CD14-positive monocyte (primary cell): ENCODE measurements around the gene ZNF778. TPM values are rescaled to one million over a fixed set of nuclear protein-coding genes. Genes with fewer than 3 reads are reported as not detected.
"Not testable (repeated sequence)": the region's sequence is repeated elsewhere in the genome, so short reads cannot be mapped to it uniquely, and the experiment has no call there.

Source experiments
- DNase-seq, 3 donors: peaks; one replicate each; pipeline ENCODE4 v3.0.0-alpha.2; 2011 to 2022
- H2AFZ ChIP-seq: 2 replicates; pipeline ENCODE4 v1.6.0; 2012; ENCODE audit warnings: mild to moderate bottlenecking, low read depth, low read length, inconsistent platforms; ENCODE audit not compliant: insufficient read depth, poor library complexity, severe bottlenecking
- H3K27ac ChIP-seq, 2 donors: 1 replicate in 1 of 2; 2 replicates in 1 of 2; pipeline ENCODE4 v1.5.1; 2012 to 2013; ENCODE audit warnings: low read length in 2 of 2, control low read depth in 1 of 2, inconsistent platforms in 1 of 2, low read depth in 1 of 2, mild to moderate bottlenecking in 1 of 2
- H3K27me3 ChIP-seq, 2 donors: one replicate each; pipeline versions ENCODE4 v1.6.0 to v1.6.1; 2011 to 2013; ENCODE audit warnings: low read length in 2 of 2; ENCODE audit not compliant: control insufficient read depth in 2 of 2, insufficient read depth in 2 of 2
- H3K36me3 ChIP-seq, 2 donors: replicated peaks in 1 of 2; 1 replicate in 1 of 2; 2 replicates in 1 of 2; pipeline versions ENCODE4 v1.5.1 to v1.6.1; 2012 to 2013; ENCODE audit warnings: low read length in 2 of 2, control low read depth in 1 of 2, inconsistent platforms in 1 of 2, mild to moderate bottlenecking in 1 of 2; ENCODE audit not compliant: insufficient read depth in 2 of 2, control insufficient read depth in 1 of 2
- H3K4me1 ChIP-seq, 2 donors: 1 replicate in 1 of 2; 2 replicates in 1 of 2; pipeline versions ENCODE4 v1.5.1 to v1.6.1; 2012 to 2013; ENCODE audit warnings: low read length in 2 of 2, control low read depth in 1 of 2, inconsistent platforms in 1 of 2, mild to moderate bottlenecking in 1 of 2, moderate library complexity in 1 of 2; ENCODE audit not compliant: insufficient read depth in 2 of 2, control insufficient read depth in 1 of 2
- H3K4me2 ChIP-seq: replicated peaks from 2 replicates; pipeline ENCODE3; 2012; ENCODE audit warnings: low read length, moderate library complexity, mild to moderate bottlenecking; ENCODE audit not compliant: poor library complexity, severe bottlenecking; ENCODE audit errors: extremely low read depth
- H3K4me3 ChIP-seq, 3 experiments: fragments of 200-600 bp in 1 of 3; sonication (generic) in 1 of 3; replicated peaks in 1 of 3; 1 replicate in 2 of 3; 2 replicates in 1 of 3; pipeline ENCODE4 v1.5.1; 2011 to 2013; ENCODE audit warnings: low read length in 3 of 3, mild to moderate bottlenecking in 3 of 3, control low read depth in 2 of 3, low read depth in 2 of 3, inconsistent platforms in 1 of 3, moderate library complexity in 1 of 3
- H3K79me2 ChIP-seq: 2 replicates; pipeline ENCODE4 v1.6.0; 2012; ENCODE audit warnings: mild to moderate bottlenecking, control low read depth, inconsistent platforms, low read length, moderate library complexity; ENCODE audit not compliant: insufficient read depth
- H3K9ac ChIP-seq: 2 replicates; pipeline ENCODE4 v1.6.0; 2017; ENCODE audit warnings: low read length, mild to moderate bottlenecking; ENCODE audit not compliant: insufficient read depth, poor library complexity, severe bottlenecking
- H3K9me3 ChIP-seq, 2 donors: replicated peaks in 1 of 2; 1 replicate in 1 of 2; 2 replicates in 1 of 2; pipeline versions ENCODE4 v1.5.1 to v1.6.1; 2012 to 2013; ENCODE audit warnings: low read length in 2 of 2, control low read depth in 1 of 2; ENCODE audit not compliant: control insufficient read depth in 1 of 2, insufficient read depth in 1 of 2
- H4K20me1 ChIP-seq: 2 replicates; pipeline ENCODE4 v1.6.0; 2012; ENCODE audit warnings: mild to moderate bottlenecking, low read length, control low read depth, moderate library complexity; ENCODE audit not compliant: insufficient read depth
- H3K27ac Mint-ChIP-seq, 7 donors: one replicate each; pipeline ENCODE4 v1.8.0; 2020; ENCODE audit warnings: mild to moderate bottlenecking in 7 of 7, mixed read lengths in 7 of 7, moderate library complexity in 6 of 7, inconsistent platforms in 2 of 7
- H3K27me3 Mint-ChIP-seq, 3 donors: one replicate each; pipeline ENCODE4 v1.8.0; 2021 to 2022; ENCODE audit warnings: low read depth in 3 of 3, mild to moderate bottlenecking in 3 of 3, mixed read lengths in 3 of 3, moderate library complexity in 3 of 3, inconsistent platforms in 1 of 3
- H3K36me3 Mint-ChIP-seq, 2 donors: one replicate each; pipeline ENCODE4 v1.8.0; 2020; ENCODE audit warnings: mixed read lengths in 2 of 2, inconsistent platforms in 1 of 2, mild to moderate bottlenecking in 1 of 2
- H3K4me1 Mint-ChIP-seq: one replicate; pipeline ENCODE4 v1.8.0; 2020; ENCODE audit warnings: mild to moderate bottlenecking, mixed read lengths
- H3K4me3 Mint-ChIP-seq, 2 donors: one replicate each; pipeline ENCODE4 v1.8.0; 2020; ENCODE audit warnings: mild to moderate bottlenecking in 2 of 2, mixed read lengths in 2 of 2, moderate library complexity in 1 of 2
- H3K9me3 Mint-ChIP-seq, 7 donors: one replicate each; pipeline ENCODE4 v1.8.0; 2020 to 2022; ENCODE audit warnings: mixed read lengths in 7 of 7, mild to moderate bottlenecking in 6 of 7, moderate library complexity in 6 of 7, inconsistent platforms in 2 of 7
- WGBS: methylation state at CpG from one replicate; pipeline ENCODE4 v1.1.5; 2013; ENCODE audit warnings: missing lambda C conversion rate; ENCODE audit not compliant: insufficient coverage; 5-methylcytosine and 5-hydroxymethylcytosine counted together
- intact Hi-C, 2 donors: fragments of 100-400 bp; cut with micrococcal nuclease; formaldehyde crosslinking; loops; one replicate each; pipeline versions ENCODE4 v1.15.0 to v1.15.1; 2023
- polyA plus RNA-seq, 3 donors: library from polyadenylated mRNA; depleted of rRNA in 1 of 3; unstranded in 2 of 3; stranded (reverse) in 1 of 3; fragments of 300-500 nt in 2 of 3; fragments of >200 nt in 1 of 3; fragmentation: Illumina TruSeq in 2 of 3; gene quantifications; 1 replicate in 2 of 3; 2 replicates in 1 of 3; pipeline ENCODE4 v1.2.3, GENCODE V29; 2012 to 2021
- TF ChIP-seq, protein P1 (sequence below): fragments of 200-600 bp; IDR thresholded peaks from one replicate; pipeline ENCODE4 v1.8.0; 2022; ENCODE audit warnings: antibody characterized with exemption, mild to moderate bottlenecking

The ZNF778 gene
- polyA plus RNA-seq, 3 donors = 0.51 to 9.0 (median 0.60) TPM

- peaks cover 22 to 36% of the 10 kb centered on the region in 2 donors for H3K4me1 ChIP-seq
- TF ChIP-seq, protein P1, sequence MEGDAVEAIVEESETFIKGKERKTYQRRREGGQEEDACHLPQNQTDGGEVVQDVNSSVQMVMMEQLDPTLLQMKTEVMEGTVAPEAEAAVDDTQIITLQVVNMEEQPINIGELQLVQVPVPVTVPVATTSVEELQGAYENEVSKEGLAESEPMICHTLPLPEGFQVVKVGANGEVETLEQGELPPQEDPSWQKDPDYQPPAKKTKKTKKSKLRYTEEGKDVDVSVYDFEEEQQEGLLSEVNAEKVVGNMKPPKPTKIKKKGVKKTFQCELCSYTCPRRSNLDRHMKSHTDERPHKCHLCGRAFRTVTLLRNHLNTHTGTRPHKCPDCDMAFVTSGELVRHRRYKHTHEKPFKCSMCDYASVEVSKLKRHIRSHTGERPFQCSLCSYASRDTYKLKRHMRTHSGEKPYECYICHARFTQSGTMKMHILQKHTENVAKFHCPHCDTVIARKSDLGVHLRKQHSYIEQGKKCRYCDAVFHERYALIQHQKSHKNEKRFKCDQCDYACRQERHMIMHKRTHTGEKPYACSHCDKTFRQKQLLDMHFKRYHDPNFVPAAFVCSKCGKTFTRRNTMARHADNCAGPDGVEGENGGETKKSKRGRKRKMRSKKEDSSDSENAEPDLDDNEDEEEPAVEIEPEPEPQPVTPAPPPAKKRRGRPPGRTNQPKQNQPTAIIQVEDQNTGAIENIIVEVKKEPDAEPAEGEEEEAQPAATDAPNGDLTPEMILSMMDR = no peak
- H3K27ac ChIP-seq = no peak overlapping the region
- intact Hi-C loops = no loop called here
- peaks cover 7 to 8% of the 10 kb centered on the region in 2 donors for H3K9me3 ChIP-seq
- no peaks in the 10 kb centered on the region for H3K36me3 ChIP-seq
- H3K27ac Mint-ChIP-seq = peak overlapping the region in 3 of 7 donors; percentile 3 to 26 (median 13)
- H2AFZ ChIP-seq = no peak overlapping the region
- H3K27me3 ChIP-seq = peaks cover 0 to 19% of the 10 kb centered on the region in 2 donors
- DNase-seq = no peak
- no peaks in the 10 kb centered on the region for H4K20me1 ChIP-seq
- H3K4me3 Mint-ChIP-seq = no peak overlapping the region
- 96% methylated on average over 4 of the region's 5 CpGs for WGBS
- peaks cover 0 to 12% (median 5%) of the 10 kb centered on the region in 7 donors for H3K9me3 Mint-ChIP-seq
- peaks cover 20% of the 10 kb centered on the region for H3K4me1 Mint-ChIP-seq
- H3K9ac ChIP-seq = no peak overlapping the region
- no peak overlapping the region for H3K4me3 ChIP-seq
- H3K27me3 Mint-ChIP-seq = peaks cover 25 to 26% (median 25%) of the 10 kb centered on the region in 3 donors
- no peaks in the 10 kb centered on the region for H3K79me2 ChIP-seq
- no peak overlapping the region for H3K4me2 ChIP-seq
- H3K36me3 Mint-ChIP-seq = no peaks in the 10 kb centered on the region
These were observed 26.2 kb downstream of the ZNF778 start for GRCh38 chr16:89243664-89244063.

GRCh38 chr16:89244264-89244663 is 26.8 kb downstream of the ZNF778 start:
- H2AFZ ChIP-seq, DNase-seq, H3K4me3 ChIP-seq, H3K9ac ChIP-seq, H3K4me3 Mint-ChIP-seq, H3K36me3 ChIP-seq, H3K36me3 Mint-ChIP-seq, H3K79me2 ChIP-seq, H3K4me2 ChIP-seq, H3K27ac ChIP-seq, H4K20me1 ChIP-seq, intact Hi-C loops: not testable (repeated sequence)
- Histone ChIP-seq H3K4me1 (peaks cover 22 to 36% of the 10 kb centered on the region in 2 donors), H3K9me3 (peaks cover 8 to 13% of the 10 kb centered on the region in 2 donors), H3K27me3 (peaks cover 0 to 20% of the 10 kb centered on the region in 2 donors)
- Mint-ChIP-seq H3K4me1 (peaks cover 20% of the 10 kb centered on the region), H3K9me3 (peaks cover 0 to 17% (median 10%) of the 10 kb centered on the region in 7 donors), H3K27me3 (peaks cover 25 to 31% (median 28%) of the 10 kb centered on the region in 3 donors), H3K27ac (peak overlapping the region in 1 of 7 donors; percentile 3)
- WGBS = 89% methylated on average over 13 of the region's 13 CpGs
